Liver (tissue), 9 donors: Measurements from ENCODE around the gene PRTFDC1. TPM values are rescaled to one million over a fixed set of nuclear protein-coding genes. Genes with fewer than 3 reads are reported as not detected.
"Not testable (repeated sequence)": the region's sequence is repeated elsewhere in the genome, so short reads cannot be mapped to it uniquely, and the experiment has no call there.

ENCODE experiments used
- DNase-seq: peaks from one replicate; pipeline ENCODE4 v3.0.0-alpha.2; 2017; ENCODE audit warnings: low spot score
- H3K27ac ChIP-seq, 2 donors: one replicate each; pipeline ENCODE4 v1.7.0; 2013; ENCODE audit warnings: inconsistent platforms in 2 of 2, low read length in 2 of 2, control low read depth in 1 of 2, low read depth in 1 of 2, mild to moderate bottlenecking in 1 of 2
- H3K27me3 ChIP-seq, 4 donors: one replicate each; pipeline versions ENCODE4 v1.6.1 to v1.7.0; 2013; ENCODE audit warnings: low read length in 3 of 4, inconsistent platforms in 1 of 4, mild to moderate bottlenecking in 1 of 4, moderate library complexity in 1 of 4; ENCODE audit not compliant: control insufficient read depth in 4 of 4, insufficient read depth in 4 of 4
- H3K36me3 ChIP-seq, 4 donors: one replicate each; pipeline versions ENCODE4 v1.6.1 to v1.7.0; 2013; ENCODE audit warnings: low read length in 3 of 4, mild to moderate bottlenecking in 3 of 4, low read depth in 1 of 4, moderate library complexity in 1 of 4; ENCODE audit not compliant: control insufficient read depth in 4 of 4, insufficient read depth in 3 of 4
- H3K4me1 ChIP-seq, 4 donors: one replicate each; pipeline versions ENCODE4 v1.6.1 to v1.7.0; 2013; ENCODE audit warnings: low read length in 3 of 4, mild to moderate bottlenecking in 3 of 4, moderate library complexity in 1 of 4; ENCODE audit not compliant: control insufficient read depth in 4 of 4, insufficient read depth in 4 of 4
- H3K4me3 ChIP-seq, 3 donors: one replicate each; pipeline versions ENCODE4 v1.6.1 to v1.7.0; 2013; ENCODE audit warnings: low read length in 3 of 3, control low read depth in 1 of 3, low read depth in 1 of 3, mild to moderate bottlenecking in 1 of 3
- H3K9ac ChIP-seq, 2 donors: one replicate each; pipeline ENCODE4 v1.7.0; 2013; ENCODE audit warnings: low read length in 2 of 2, mild to moderate bottlenecking in 2 of 2, moderate library complexity in 2 of 2, control low read depth in 1 of 2, low read depth in 1 of 2
- H3K9me3 ChIP-seq, 4 donors: one replicate each; pipeline versions ENCODE4 v1.6.1 to v1.7.0; 2013; ENCODE audit warnings: low read length in 3 of 4; ENCODE audit not compliant: control insufficient read depth in 4 of 4
- EGR1 ChIP-seq, 2 donors: IDR thresholded peaks; 2 replicates each; pipeline ENCODE4 v1.6.1; 2016 to 2018; ENCODE audit warnings: antibody characterized with exemption in 2 of 2, low read depth in 2 of 2
- FOXA1 ChIP-seq: IDR thresholded peaks from 2 replicates; pipeline ENCODE4 v1.6.1; 2016; ENCODE audit warnings: antibody characterized with exemption
- FOXA2 ChIP-seq: IDR thresholded peaks from 2 replicates; pipeline ENCODE4 v1.6.1; 2016; ENCODE audit warnings: antibody characterized with exemption
- GABPA ChIP-seq, 2 donors: IDR thresholded peaks in 1 of 2; conservative IDR thresholded peaks in 1 of 2; 2 replicates each; pipeline ENCODE4 v1.6.1; 2016; ENCODE audit warnings: antibody characterized with exemption in 2 of 2, mild to moderate bottlenecking in 1 of 2, moderate library complexity in 1 of 2
- HNF4A ChIP-seq, 2 donors: conservative IDR thresholded peaks; 2 replicates each; pipeline ENCODE4 v1.6.1; 2016; ENCODE audit warnings: antibody characterized with exemption in 2 of 2, mild to moderate bottlenecking in 2 of 2
- HNF4G ChIP-seq: IDR thresholded peaks from 2 replicates; pipeline ENCODE4 v1.6.1; 2016; ENCODE audit warnings: antibody characterized with exemption
- MAX ChIP-seq: IDR thresholded peaks from 2 replicates; pipeline ENCODE4 v1.6.1; 2016; ENCODE audit warnings: antibody characterized with exemption
- NR2F2 ChIP-seq: IDR thresholded peaks from 2 replicates; pipeline ENCODE4 v1.6.1; 2016; ENCODE audit warnings: antibody characterized with exemption
- RAD21 ChIP-seq, 2 donors: IDR thresholded peaks; 2 replicates each; pipeline ENCODE4 v1.6.1; 2016; ENCODE audit warnings: antibody characterized with exemption in 2 of 2, mild to moderate bottlenecking in 2 of 2
- RXRA ChIP-seq, 2 donors: IDR thresholded peaks; 2 replicates each; pipeline ENCODE4 v1.6.1; 2017 to 2018; ENCODE audit warnings: antibody characterized with exemption in 2 of 2, mild to moderate bottlenecking in 1 of 2
- SP1 ChIP-seq: IDR thresholded peaks from 2 replicates; pipeline ENCODE4 v1.6.1; 2018; ENCODE audit warnings: antibody characterized with exemption, mild to moderate bottlenecking
- TAF1 ChIP-seq: conservative IDR thresholded peaks from 2 replicates; pipeline ENCODE4 v1.6.1; 2016; ENCODE audit warnings: antibody characterized with exemption, mild to moderate bottlenecking
- YY1 ChIP-seq: IDR thresholded peaks from 2 replicates; pipeline ENCODE4 v1.6.1; 2016; ENCODE audit warnings: antibody characterized with exemption, mild to moderate bottlenecking
- WGBS: extraction: QIAGEN DNeasy Blood & Tissue Kit; methylation state at CpG from one replicate; pipeline ENCODE4 v1.1.7; 2013; 5-methylcytosine and 5-hydroxymethylcytosine counted together
- polyA plus RNA-seq, 2 donors: library from polyadenylated mRNA; stranded (reverse) in 1 of 2; unstranded in 1 of 2; fragments of 200-250 nt in 1 of 2; fragments of >200 nt in 1 of 2; fragmentation: Nextera tagmentation in 1 of 2; extraction: Ambion mirVana in 1 of 2; gene quantifications; one replicate each; pipeline versions ENCODE4 v1.2.1 to v1.2.3, GENCODE V29; 2013 to 2015
- total RNA-seq, 2 donors: library from RNA; depleted of rRNA; stranded (reverse); fragments of >200 nt; gene quantifications; one replicate each; pipeline ENCODE4 v1.2.3, GENCODE V29; 2014
- TF ChIP-seq, protein P1 (sequence below): IDR thresholded peaks from 2 replicates; pipeline ENCODE4 v1.6.1; 2016; ENCODE audit warnings: antibody characterized with exemption
- TF ChIP-seq, protein P2 (sequence below): IDR thresholded peaks from 2 replicates; pipeline ENCODE4 v1.6.1; 2016; ENCODE audit warnings: antibody characterized with exemption, mild to moderate bottlenecking
- TF ChIP-seq, protein P3 (sequence below): fragments of 150-350 bp; IDR thresholded peaks from 2 replicates; pipeline ENCODE4 v1.5.1; 2017; ENCODE audit warnings: improper control_type of control experiment, low read depth, low read length; ENCODE audit not compliant: missing input control
- donor health status: healthy.
- donor health status: healthy.
- donor health status: healthy.
- donor health status: healthy.
- donor health status: healthy.

The PRTFDC1 gene
- total and polyA plus RNA-seq, 4 donors, result 0.93 to 3.1 (median 1.9) TPM

- Histone ChIP-seq H3K36me3 (no peaks in the 10 kb centered on the region), H3K27me3 (no peaks in the 10 kb centered on the region), H3K27ac (no peak overlapping the region), H3K9ac (no peak overlapping the region), H3K4me1 (no peaks in the 10 kb centered on the region), H3K9me3 (no peaks in the 10 kb centered on the region), H3K4me3 (no peak overlapping the region)
- WGBS, result 87% methylated on average over 2 of the region's 2 CpGs
- no peak for DNase-seq
- TF ChIP-seq NR2F2, result no peak
- TF ChIP-seq MAX, result no peak
- no peak for TF ChIP-seq RAD21 (IDR thresholded peaks at IDR 0.05)
- no peak for TF ChIP-seq FOXA1
- no peak for TF ChIP-seq HNF4G
These were observed 110.9 kb downstream of the PRTFDC1 start for GRCh38 chr10:24841530-24841929.

GRCh38 chr10:24840784-24841183 lies 111.6 kb downstream of the PRTFDC1 start:
- no peaks in the 10 kb centered on the region for H3K9me3 ChIP-seq
- no peaks in the 10 kb centered on the region for H3K27me3 ChIP-seq
- no peaks in the 10 kb centered on the region for H3K4me1 ChIP-seq
- no peak for DNase-seq
- H3K9ac ChIP-seq, result no peak overlapping the region
- no peak overlapping the region for H3K4me3 ChIP-seq
- H3K36me3 ChIP-seq, result no peaks in the 10 kb centered on the region
- H3K27ac ChIP-seq, result no peak overlapping the region
- TF ChIP-seq, protein P1, sequence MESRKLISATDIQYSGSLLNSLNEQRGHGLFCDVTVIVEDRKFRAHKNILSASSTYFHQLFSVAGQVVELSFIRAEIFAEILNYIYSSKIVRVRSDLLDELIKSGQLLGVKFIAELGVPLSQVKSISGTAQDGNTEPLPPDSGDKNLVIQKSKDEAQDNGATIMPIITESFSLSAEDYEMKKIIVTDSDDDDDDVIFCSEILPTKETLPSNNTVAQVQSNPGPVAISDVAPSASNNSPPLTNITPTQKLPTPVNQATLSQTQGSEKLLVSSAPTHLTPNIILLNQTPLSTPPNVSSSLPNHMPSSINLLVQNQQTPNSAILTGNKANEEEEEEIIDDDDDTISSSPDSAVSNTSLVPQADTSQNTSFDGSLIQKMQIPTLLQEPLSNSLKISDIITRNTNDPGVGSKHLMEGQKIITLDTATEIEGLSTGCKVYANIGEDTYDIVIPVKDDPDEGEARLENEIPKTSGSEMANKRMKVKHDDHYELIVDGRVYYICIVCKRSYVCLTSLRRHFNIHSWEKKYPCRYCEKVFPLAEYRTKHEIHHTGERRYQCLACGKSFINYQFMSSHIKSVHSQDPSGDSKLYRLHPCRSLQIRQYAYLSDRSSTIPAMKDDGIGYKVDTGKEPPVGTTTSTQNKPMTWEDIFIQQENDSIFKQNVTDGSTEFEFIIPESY, result no peak
- TF ChIP-seq RAD21 (IDR thresholded peaks at IDR 0.05), result no peak
- TF ChIP-seq, protein P2, sequence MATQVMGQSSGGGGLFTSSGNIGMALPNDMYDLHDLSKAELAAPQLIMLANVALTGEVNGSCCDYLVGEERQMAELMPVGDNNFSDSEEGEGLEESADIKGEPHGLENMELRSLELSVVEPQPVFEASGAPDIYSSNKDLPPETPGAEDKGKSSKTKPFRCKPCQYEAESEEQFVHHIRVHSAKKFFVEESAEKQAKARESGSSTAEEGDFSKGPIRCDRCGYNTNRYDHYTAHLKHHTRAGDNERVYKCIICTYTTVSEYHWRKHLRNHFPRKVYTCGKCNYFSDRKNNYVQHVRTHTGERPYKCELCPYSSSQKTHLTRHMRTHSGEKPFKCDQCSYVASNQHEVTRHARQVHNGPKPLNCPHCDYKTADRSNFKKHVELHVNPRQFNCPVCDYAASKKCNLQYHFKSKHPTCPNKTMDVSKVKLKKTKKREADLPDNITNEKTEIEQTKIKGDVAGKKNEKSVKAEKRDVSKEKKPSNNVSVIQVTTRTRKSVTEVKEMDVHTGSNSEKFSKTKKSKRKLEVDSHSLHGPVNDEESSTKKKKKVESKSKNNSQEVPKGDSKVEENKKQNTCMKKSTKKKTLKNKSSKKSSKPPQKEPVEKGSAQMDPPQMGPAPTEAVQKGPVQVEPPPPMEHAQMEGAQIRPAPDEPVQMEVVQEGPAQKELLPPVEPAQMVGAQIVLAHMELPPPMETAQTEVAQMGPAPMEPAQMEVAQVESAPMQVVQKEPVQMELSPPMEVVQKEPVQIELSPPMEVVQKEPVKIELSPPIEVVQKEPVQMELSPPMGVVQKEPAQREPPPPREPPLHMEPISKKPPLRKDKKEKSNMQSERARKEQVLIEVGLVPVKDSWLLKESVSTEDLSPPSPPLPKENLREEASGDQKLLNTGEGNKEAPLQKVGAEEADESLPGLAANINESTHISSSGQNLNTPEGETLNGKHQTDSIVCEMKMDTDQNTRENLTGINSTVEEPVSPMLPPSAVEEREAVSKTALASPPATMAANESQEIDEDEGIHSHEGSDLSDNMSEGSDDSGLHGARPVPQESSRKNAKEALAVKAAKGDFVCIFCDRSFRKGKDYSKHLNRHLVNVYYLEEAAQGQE, result no peak
- TF ChIP-seq, protein P3, sequence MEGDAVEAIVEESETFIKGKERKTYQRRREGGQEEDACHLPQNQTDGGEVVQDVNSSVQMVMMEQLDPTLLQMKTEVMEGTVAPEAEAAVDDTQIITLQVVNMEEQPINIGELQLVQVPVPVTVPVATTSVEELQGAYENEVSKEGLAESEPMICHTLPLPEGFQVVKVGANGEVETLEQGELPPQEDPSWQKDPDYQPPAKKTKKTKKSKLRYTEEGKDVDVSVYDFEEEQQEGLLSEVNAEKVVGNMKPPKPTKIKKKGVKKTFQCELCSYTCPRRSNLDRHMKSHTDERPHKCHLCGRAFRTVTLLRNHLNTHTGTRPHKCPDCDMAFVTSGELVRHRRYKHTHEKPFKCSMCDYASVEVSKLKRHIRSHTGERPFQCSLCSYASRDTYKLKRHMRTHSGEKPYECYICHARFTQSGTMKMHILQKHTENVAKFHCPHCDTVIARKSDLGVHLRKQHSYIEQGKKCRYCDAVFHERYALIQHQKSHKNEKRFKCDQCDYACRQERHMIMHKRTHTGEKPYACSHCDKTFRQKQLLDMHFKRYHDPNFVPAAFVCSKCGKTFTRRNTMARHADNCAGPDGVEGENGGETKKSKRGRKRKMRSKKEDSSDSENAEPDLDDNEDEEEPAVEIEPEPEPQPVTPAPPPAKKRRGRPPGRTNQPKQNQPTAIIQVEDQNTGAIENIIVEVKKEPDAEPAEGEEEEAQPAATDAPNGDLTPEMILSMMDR, result no peak
- no peak for TF ChIP-seq HNF4A (conservative IDR thresholded peaks at IDR 0.05)
- TF ChIP-seq SP1, result no peak
- no peak for TF ChIP-seq EGR1 (IDR thresholded peaks at IDR 0.05; ENCODE audit: low read depth in 2 of 2)
- TF ChIP-seq MAX, result no peak
- no peak for TF ChIP-seq FOXA1
- no peak for TF ChIP-seq HNF4G
- no peak for TF ChIP-seq YY1
- no peak for TF ChIP-seq GABPA (IDR thresholded peaks at IDR 0.05 in 1 of 2, conservative IDR thresholded peaks at IDR 0.05 in 1 of 2)
- no peak for TF ChIP-seq FOXA2
- no peak for TF ChIP-seq TAF1
- no peak for TF ChIP-seq RXRA (IDR thresholded peaks at IDR 0.05)

DNA sequence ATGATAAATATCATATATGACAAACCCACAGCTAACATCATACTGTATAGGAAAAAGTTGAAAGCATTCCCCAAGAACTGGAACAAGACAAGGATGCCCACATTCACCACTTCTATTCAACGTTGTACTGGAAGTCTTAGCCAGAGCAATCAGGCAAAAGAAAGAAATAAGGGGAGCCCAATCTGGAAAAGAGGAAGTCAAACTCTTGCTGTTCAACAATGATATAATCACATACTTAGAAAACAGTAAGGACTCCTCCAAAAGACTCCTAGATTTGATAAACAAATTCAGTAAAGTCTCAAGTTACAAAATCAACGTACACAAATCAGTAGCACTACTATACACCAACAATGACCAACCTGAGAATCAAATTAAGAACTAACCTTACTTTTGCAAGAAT lies 114.6 kb downstream of the PRTFDC1 start:
- not testable (repeated sequence) for H3K4me3 ChIP-seq, H3K27me3 ChIP-seq, H3K27ac ChIP-seq, H3K9ac ChIP-seq, H3K9me3 ChIP-seq, H3K36me3 ChIP-seq, DNase-seq, H3K4me1 ChIP-seq
- 79% methylated on average over 2 of the region's 2 CpGs for WGBS
